Stimulated activated CD4-positive, alpha-beta T cell treated with anti-CD3 and anti-CD28 coated beads, Interleukin-2, amount 100 ng/mL, for 4 hours (primary cell): ENCODE data around the gene CCDC15.
"Not testable (repeated sequence)": the region's sequence is repeated elsewhere in the genome, so short reads cannot be mapped to it uniquely, and the experiment has no call there.

Source experiments
- DNase-seq: peaks from one replicate; pipeline ENCODE4 v3.0.0-alpha.2; 2020; ENCODE audit warnings: low read depth

Gene CCDC15

GRCh38 chr11:125081098-125081798, 127.2 kb downstream of the CCDC15 start:
- DNase-seq = no peak

- DNase-seq = no peak
Observed at GRCh38 chr11:125082040-125082439, 128.0 kb downstream of the CCDC15 start.

GRCh38 chr11:125082611-125083311, 128.8 kb downstream of the CCDC15 start:
- DNase-seq = no peak

- no peak for DNase-seq
Observed at GRCh38 chr11:125083312-125084056, 129.5 kb downstream of the CCDC15 start.

- no peak for DNase-seq
Observed at GRCh38 chr11:125084057-125084416, 130.0 kb downstream of the CCDC15 start.

GRCh38 chr11:125084761-125085231, 130.8 kb downstream of the CCDC15 start:
- DNase-seq = no peak

- no peak for DNase-seq
Observed at GRCh38 chr11:125085301-125086081, 131.5 kb downstream of the CCDC15 start.

GRCh38 chr11:125086633-125087296, 132.8 kb downstream of the CCDC15 start:
- DNase-seq = no peak

GRCh38 chr11:125088123-125088522, 134.1 kb downstream of the CCDC15 start:
- DNase-seq = no peak

GRCh38 chr11:125088576-125089455, 134.8 kb downstream of the CCDC15 start:
- DNase-seq = no peak

GRCh38 chr11:125089481-125089880, 135.5 kb downstream of the CCDC15 start:
- not testable (repeated sequence) for DNase-seq

GRCh38 chr11:125090151-125090550, 136.1 kb downstream of the CCDC15 start:
- not testable (repeated sequence) for DNase-seq

GRCh38 chr11:125090816-125091215, 136.8 kb downstream of the CCDC15 start:
- DNase-seq = no peak
